GM12878 (cell line): ENCODE data around the gene GGT1. TPM values are rescaled to one million over a fixed set of nuclear protein-coding genes. Genes with fewer than 3 reads are reported as not detected.

ENCODE experiments used
- ATAC-seq: fragments of 200-7000 bp; cut with Tn5 transposase; 3 replicates; pipeline ENCODE4 v1.9.1; 2020; ENCODE audit warnings: mild to moderate bottlenecking, moderate library complexity
- BruUV-seq: library from RNA; stranded (reverse); fragments of 400-500 nt; replicated peaks from 2 replicates; lab custom pipeline; 2021; lab: Mats Ljungman, UMichigan
- CTCF ChIA-PET: fragments of 300-600 bp; sonication (Branson Sonifier 250); formaldehyde crosslinking; extraction: SDS; loops from one replicate; lab custom pipeline; 2021; ENCODE audit warnings: inconsistent platforms; lab: Yijun Ruan, JAX
- POLR2A ChIA-PET: fragments of 350-600 bp; formaldehyde crosslinking; extraction: SDS; loops from one replicate; lab custom pipeline; 2021; ENCODE audit warnings: inconsistent platforms; lab: Charles Lee
- RAD21 ChIA-PET: fragments of 300-600 bp; sonication (Branson Sonifier 250); formaldehyde crosslinking; loops from one replicate; lab custom pipeline; 2023; ENCODE audit warnings: antibody characterized with exemption; ENCODE audit not compliant: unreplicated experiment; lab: Charles Lee
- SMC1A ChIA-PET: fragments of 300-600 bp; sonication (Branson Sonifier 250); formaldehyde crosslinking; loops from one replicate; lab custom pipeline; 2023; ENCODE audit not compliant: unreplicated experiment, uncharacterized antibody; lab: Charles Lee
- DNase-seq: peaks from one replicate; pipeline ENCODE4 v3.0.0-alpha.2; 2011; ENCODE audit warnings: low read depth, low spot score
- FAIRE-seq: peaks from 3 replicates; lab custom pipeline; 2011; peaks lifted over from hg19 to GRCh38; lab: Jason Lieb, UNC
- H2AFZ ChIP-seq: 2 replicates; pipeline ENCODE4 v1.6.0; 2011; ENCODE audit warnings: low read depth, low read length, control low read depth; ENCODE audit not compliant: control insufficient read depth
- H3K27ac ChIP-seq: 2 replicates; pipeline ENCODE4 v1.5.1; 2011; ENCODE audit warnings: control low read depth; ENCODE audit not compliant: control insufficient read depth, insufficient read depth
- H3K27me3 ChIP-seq, 2 experiments: replicated peaks in 1 of 2; 2 replicates each; pipeline versions ENCODE4 v1.6.0 to v1.6.1; 2011; ENCODE audit warnings: low read length in 1 of 2; ENCODE audit not compliant: control insufficient read depth in 2 of 2, insufficient read depth in 2 of 2
- H3K36me3 ChIP-seq, 2 experiments: 2 replicates each; pipeline ENCODE4 v1.5.1; 2011; ENCODE audit warnings: low read length in 1 of 2; ENCODE audit not compliant: control insufficient read depth in 2 of 2, insufficient read depth in 2 of 2
- H3K4me1 ChIP-seq: 2 replicates; pipeline ENCODE4 v1.6.1; 2011; ENCODE audit warnings: mild to moderate bottlenecking, low read length, moderate library complexity, mixed read lengths; ENCODE audit not compliant: control insufficient read depth, insufficient read depth
- H3K4me2 ChIP-seq: 2 replicates; pipeline ENCODE4 v1.6.0; 2011; ENCODE audit warnings: control low read depth; ENCODE audit not compliant: control insufficient read depth, insufficient read depth
- H3K4me3 ChIP-seq: fragments of 200-600 bp; sonication (generic); 2 replicates; pipeline ENCODE4 v1.5.1; 2016
- H3K79me2 ChIP-seq: 2 replicates; pipeline ENCODE4 v1.6.0; 2011; ENCODE audit warnings: low read length; ENCODE audit not compliant: control insufficient read depth, insufficient read depth
- H3K9ac ChIP-seq: 2 replicates; pipeline ENCODE4 v1.8.0; 2011; ENCODE audit warnings: low read length, control low read depth, mixed read lengths; ENCODE audit not compliant: control insufficient read depth, insufficient read depth
- H3K9me3 ChIP-seq: replicated peaks from 3 replicates; pipeline ENCODE4 v1.5.1; 2011; ENCODE audit warnings: mild to moderate bottlenecking, low read length; ENCODE audit not compliant: control insufficient read depth, insufficient read depth
- H4K20me1 ChIP-seq: 2 replicates; pipeline ENCODE4 v1.6.0; 2011; ENCODE audit not compliant: control insufficient read depth, insufficient read depth
- CBX5 ChIP-seq: sonication (generic); IDR thresholded peaks from 2 replicates; pipeline ENCODE4 v1.6.1; 2016; ENCODE audit warnings: low read depth, moderate library complexity, mild to moderate bottlenecking, inconsistent platforms
- CHD1 ChIP-seq: IDR thresholded peaks from 2 replicates; pipeline ENCODE4 v1.6.1; 2012; ENCODE audit warnings: low read depth, low read length, improper control_type of control experiment
- JUND ChIP-seq: IDR thresholded peaks from 2 replicates; pipeline ENCODE4 v1.6.1; 2012; ENCODE audit warnings: low read depth, mild to moderate bottlenecking, low read length, improper control_type of control experiment, moderate library complexity
- KAT2A ChIP-seq: conservative IDR thresholded peaks from 2 replicates; pipeline ENCODE4 v1.6.1; 2011; ENCODE audit warnings: low read depth, low read length; ENCODE audit not compliant: control insufficient read depth
- NBN ChIP-seq: fragments of 450-650 bp; IDR thresholded peaks from 2 replicates; pipeline ENCODE4 v1.6.1; 2016
- PKNOX1 ChIP-seq: fragments of 450-650 bp; IDR thresholded peaks from 2 replicates; pipeline ENCODE4 v1.6.1; 2016; ENCODE audit warnings: mild to moderate bottlenecking
- SMAD1 ChIP-seq: fragments of 450-650 bp; IDR thresholded peaks from 2 replicates; pipeline ENCODE4 v1.6.1; 2018; ENCODE audit warnings: mild to moderate bottlenecking, low read depth; ENCODE audit not compliant: partially characterized antibody
- SREBF1 ChIP-seq: IDR thresholded peaks from 2 replicates; pipeline ENCODE4 v1.6.1; 2012; ENCODE audit warnings: mild to moderate bottlenecking, low read length
- YBX1 ChIP-seq: fragments of 450-650 bp; IDR thresholded peaks from 2 replicates; pipeline ENCODE4 v1.6.1; 2016; ENCODE audit warnings: antibody characterized with exemption
- ZNF217 ChIP-seq: fragments of 450-650 bp; IDR thresholded peaks from 2 replicates; pipeline ENCODE4 v1.6.1; 2017; ENCODE audit warnings: antibody characterized with exemption, mild to moderate bottlenecking
- WGBS: methylation state at CpG from one replicate; pipeline ENCODE4 v1.1.6; 2016; ENCODE audit warnings: low lambda C conversion rate; ENCODE audit not compliant: insufficient replicate concordance, insufficient coverage; ENCODE audit errors: missing lambda C conversion rate; 5-methylcytosine and 5-hydroxymethylcytosine counted together
- in situ Hi-C: fragments of 300-500 bp; cut with MboI; formaldehyde crosslinking; loops from 9 replicates; pipeline ENCODE4 v1.14.3; 2018; ENCODE audit warnings: mixed read lengths
- intact Hi-C: fragments of 100-400 bp; cut with micrococcal nuclease; formaldehyde crosslinking; loops from one replicate; pipeline ENCODE4 v1.14.2; 2022; ENCODE audit not compliant: unreplicated experiment
- polyA plus RNA-seq, 11 experiments: library from polyadenylated mRNA; depleted of rRNA in 4 of 11; unstranded in 6 of 11; stranded (reverse) in 5 of 11; fragments of >200 nt; fragmentation: Nextera tagmentation in 4 of 11; fragmentation: Illumina TruSeq in 1 of 11; extraction: Ambion mirVana in 4 of 11; extraction: Trizol in 1 of 11; gene quantifications; 1 replicate in 1 of 11; 2 replicates in 10 of 11; pipeline versions ENCODE4 v1.2.1 to v1.2.3, GENCODE V29; 2011 to 2016; ENCODE audit warnings: inconsistent platforms in 2 of 11, missing spikeins in 2 of 11, low read depth in 1 of 11
- total RNA-seq, 4 experiments: library from RNA; depleted of rRNA in 3 of 4; stranded (reverse); fragments of >200 nt in 3 of 4; fragmentation: Illumina TruSeq in 1 of 4; extraction: Trizol in 1 of 4; gene quantifications; 2 replicates each; pipeline versions ENCODE4 v1.2.1 to v1.2.3, GENCODE V29; 2013 to 2021

Gene GGT1
- total and polyA plus RNA-seq, 10 of the 15 experiments (the other 5 are each of a cell fraction or from before 2014, with no cell fraction given) = 0.47 to 26.6 (median 9.1) TPM

- Histone ChIP-seq H2AFZ (no peak overlapping the region), H3K9ac (no peak overlapping the region), H3K79me2 (peaks cover 80% of the 10 kb centered on the region), H3K4me3 (peak overlapping the region; percentile 5; the same call in 1 of the 2 replicates), H3K27me3 (no peaks in the 10 kb centered on the region), H3K36me3 (peaks cover 16% of the 10 kb centered on the region in 2 experiments), H4K20me1 (no peaks in the 10 kb centered on the region; the same call in 1 of the 2 replicates), H3K9me3 (no peaks in the 10 kb centered on the region), H3K27ac (no peak overlapping the region), H3K4me2 (peak overlapping the region; percentile 6; the same call in 1 of the 2 replicates), H3K4me1 (peaks cover 4% of the 10 kb centered on the region; the same call in 1 of the 2 replicates)
- SMC1A ChIA-PET = interaction anchor here (0.6 to 1.2 kb wide), 4 partner anchors 8 to 76 kb away, joined by 3 to 5 read pairs (median 4); no protein-coding TSS in a partner anchor
- 15% methylated on average over 4 of the region's 4 CpGs for WGBS
- in situ Hi-C loops = no loop called here
- CTCF ChIA-PET = interaction anchor here (0.9 kb wide), 1 partner anchor 233 kb away, joined by 3 read pairs; no protein-coding TSS in a partner anchor
- intact Hi-C loops = no loop called here
- ATAC-seq (no peak), DNase-seq (no peak), FAIRE-seq (no peak)
- POLR2A ChIA-PET = no interaction called here
- BruUV-seq = no TSS peak
- TF ChIP-seq SMAD1 (no peak), ZNF217 (no peak)
- RAD21 ChIA-PET = interaction anchor here (0.9 to 1.2 kb wide), 2 partner anchors 8 to 198 kb away, joined by 3 to 4 read pairs; no protein-coding TSS in a partner anchor
These were observed 43.5 kb upstream of the GGT1 start for GRCh38 chr22:24559471-24559870.

- Histone ChIP-seq H3K9ac (no peak overlapping the region), H3K4me2 (no peak overlapping the region), H3K9me3 (no peaks in the 10 kb centered on the region), H3K4me1 (peaks cover 4% of the 10 kb centered on the region; the same call in 1 of the 2 replicates), H4K20me1 (peaks cover 3% of the 10 kb centered on the region; the same call in 1 of the 2 replicates), H3K79me2 (peaks cover 64% of the 10 kb centered on the region), H3K4me3 (no peak overlapping the region), H2AFZ (no peak overlapping the region), H3K36me3 (peaks cover 20 to 25% of the 10 kb centered on the region in 2 experiments), H3K27ac (no peak overlapping the region), H3K27me3 (no peaks in the 10 kb centered on the region)
- WGBS = 56% methylated on average over 2 of the region's 2 CpGs
- BruUV-seq = no TSS peak
- DNase-seq (no peak), ATAC-seq (no peak), FAIRE-seq (no peak)
- ChIA-PET RAD21 (interaction anchor here (1.1 to 2.0 kb wide), 2 partner anchors 10 to 42 kb away, joined by 3 to 8 read pairs; no protein-coding TSS in a partner anchor), SMC1A (no interaction called here), POLR2A (interaction anchor here (1.2 to 6.6 kb wide), 2 partner anchors 8 to 10 kb away, joined by 3 to 42 read pairs; partner anchors contain the start of genes GUCD1 and SNRPD3), CTCF (no interaction called here)
- in situ Hi-C loops = no loop called here
- intact Hi-C loops = no loop called here
- TF ChIP-seq PKNOX1 (no peak), KAT2A (no peak), JUND (no peak), ZNF217 (no peak), NBN (no peak), SREBF1 (no peak), CHD1 (no peak), CBX5 (no peak), YBX1 (no peak)
These were observed 39.7 kb upstream of the GGT1 start for GRCh38 chr22:24563246-24563645.
